ENCODE measurements around the gene UBE3A.

The UBE3A gene

DNA sequence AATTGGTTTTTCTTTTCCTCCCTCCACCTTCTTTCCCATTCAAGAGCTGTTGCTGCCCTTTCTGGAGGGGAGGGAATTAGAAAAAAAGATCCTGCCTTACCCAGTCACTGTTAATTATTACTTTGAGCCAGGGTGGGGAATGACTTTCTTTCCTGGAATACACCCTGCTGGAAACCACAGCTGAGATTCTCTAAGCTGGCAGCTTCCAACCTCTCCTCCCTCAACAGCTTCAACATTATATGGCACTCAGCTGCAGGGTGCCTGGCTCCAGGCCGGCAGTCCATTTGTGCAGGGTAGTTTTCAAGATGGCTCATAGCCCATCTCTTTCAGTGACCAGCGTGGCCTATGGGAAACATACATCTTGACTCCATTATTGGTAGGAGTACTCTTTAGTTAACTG, 105.8 kb downstream of the UBE3A start:
- in situ Hi-C loops (cut with MboI; ENCODE audit: low pct_unique_long_range_greater_than_20kb, low sequenced_read_pairs, unreplicated experiment): no loop called here
- no peak for DNase-seq (ENCODE audit: low spot score)
- TF ChIP-seq, protein P1, sequence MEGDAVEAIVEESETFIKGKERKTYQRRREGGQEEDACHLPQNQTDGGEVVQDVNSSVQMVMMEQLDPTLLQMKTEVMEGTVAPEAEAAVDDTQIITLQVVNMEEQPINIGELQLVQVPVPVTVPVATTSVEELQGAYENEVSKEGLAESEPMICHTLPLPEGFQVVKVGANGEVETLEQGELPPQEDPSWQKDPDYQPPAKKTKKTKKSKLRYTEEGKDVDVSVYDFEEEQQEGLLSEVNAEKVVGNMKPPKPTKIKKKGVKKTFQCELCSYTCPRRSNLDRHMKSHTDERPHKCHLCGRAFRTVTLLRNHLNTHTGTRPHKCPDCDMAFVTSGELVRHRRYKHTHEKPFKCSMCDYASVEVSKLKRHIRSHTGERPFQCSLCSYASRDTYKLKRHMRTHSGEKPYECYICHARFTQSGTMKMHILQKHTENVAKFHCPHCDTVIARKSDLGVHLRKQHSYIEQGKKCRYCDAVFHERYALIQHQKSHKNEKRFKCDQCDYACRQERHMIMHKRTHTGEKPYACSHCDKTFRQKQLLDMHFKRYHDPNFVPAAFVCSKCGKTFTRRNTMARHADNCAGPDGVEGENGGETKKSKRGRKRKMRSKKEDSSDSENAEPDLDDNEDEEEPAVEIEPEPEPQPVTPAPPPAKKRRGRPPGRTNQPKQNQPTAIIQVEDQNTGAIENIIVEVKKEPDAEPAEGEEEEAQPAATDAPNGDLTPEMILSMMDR (IDR thresholded peaks at IDR 0.05; ENCODE audit: extremely low read depth, insufficient read depth, missing control alignments): no peak

DNA sequence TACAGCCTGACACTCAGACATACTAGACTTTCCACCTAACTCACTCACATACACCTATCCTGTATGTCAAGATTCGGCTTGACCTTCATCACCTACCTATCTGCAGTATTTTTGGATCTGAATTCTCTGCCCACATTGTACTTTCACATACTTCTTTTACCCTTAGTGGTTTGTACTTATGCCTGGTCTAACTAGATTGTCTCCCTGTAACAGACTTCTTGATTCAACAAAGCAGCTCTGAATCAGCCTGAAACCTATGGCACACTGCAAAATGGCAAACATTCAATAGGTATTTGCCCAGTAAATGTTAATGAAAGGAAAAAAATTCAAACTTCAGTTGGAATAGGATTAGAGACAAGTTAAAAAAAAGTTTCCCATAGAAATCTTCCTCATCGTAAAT, 106.5 kb downstream of the UBE3A start:
- DNase-seq (ENCODE audit: low spot score): no peak
- TF ChIP-seq, protein P1 (IDR thresholded peaks at IDR 0.05; ENCODE audit: extremely low read depth, insufficient read depth, missing control alignments): no peak
- in situ Hi-C loops (cut with MboI; ENCODE audit: low pct_unique_long_range_greater_than_20kb, low sequenced_read_pairs, unreplicated experiment): no loop called here

DNA sequence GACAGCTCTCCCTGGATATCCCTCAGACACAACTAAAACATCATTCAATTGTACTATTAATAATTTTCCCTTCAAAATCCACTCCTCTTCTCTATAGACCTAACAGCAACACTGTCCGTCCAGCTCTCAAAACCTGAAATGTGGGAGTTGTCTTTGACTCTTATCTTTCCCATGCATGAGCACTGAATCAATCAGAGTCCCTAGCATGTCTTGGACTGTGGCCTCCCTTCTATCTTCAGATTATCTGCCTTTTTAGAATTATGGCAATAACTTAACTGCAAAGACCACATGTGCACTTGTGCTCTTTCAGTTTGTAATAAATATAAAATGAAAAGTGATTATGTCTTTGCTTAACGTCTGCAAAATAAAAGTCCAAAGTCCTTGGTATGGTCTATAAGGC, 107.0 kb downstream of the UBE3A start:
- TF ChIP-seq, protein P1 (IDR thresholded peaks at IDR 0.05; ENCODE audit: extremely low read depth, insufficient read depth, missing control alignments): no peak
- DNase-seq (ENCODE audit: low spot score): no peak
- in situ Hi-C loops (cut with MboI; ENCODE audit: low pct_unique_long_range_greater_than_20kb, low sequenced_read_pairs, unreplicated experiment): no loop called here

DNA sequence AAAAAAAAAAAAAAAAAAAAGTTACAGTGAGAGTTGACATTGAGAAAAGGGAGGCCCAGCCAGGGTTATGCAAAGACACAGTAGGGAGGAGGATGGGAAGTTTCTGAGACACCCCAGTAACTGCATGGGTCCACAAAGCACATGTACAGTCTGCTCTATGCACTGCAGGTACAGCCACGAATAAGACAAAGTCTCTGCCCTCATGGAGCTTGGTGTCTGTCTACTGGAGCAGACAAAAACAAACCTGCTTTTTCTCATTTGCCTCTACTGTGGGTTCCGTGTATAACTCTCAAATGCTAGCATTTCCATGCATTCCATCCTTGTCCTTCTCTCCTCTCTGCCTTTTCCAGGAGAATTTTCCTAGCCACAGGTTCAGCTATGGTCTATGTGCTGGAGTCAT, 107.4 kb downstream of the UBE3A start:
- TF ChIP-seq, protein P1 (IDR thresholded peaks at IDR 0.05; ENCODE audit: extremely low read depth, insufficient read depth, missing control alignments): no peak
- no peak for DNase-seq (ENCODE audit: low spot score)
- in situ Hi-C loops (cut with MboI; ENCODE audit: low pct_unique_long_range_greater_than_20kb, low sequenced_read_pairs, unreplicated experiment): no loop called here

DNA sequence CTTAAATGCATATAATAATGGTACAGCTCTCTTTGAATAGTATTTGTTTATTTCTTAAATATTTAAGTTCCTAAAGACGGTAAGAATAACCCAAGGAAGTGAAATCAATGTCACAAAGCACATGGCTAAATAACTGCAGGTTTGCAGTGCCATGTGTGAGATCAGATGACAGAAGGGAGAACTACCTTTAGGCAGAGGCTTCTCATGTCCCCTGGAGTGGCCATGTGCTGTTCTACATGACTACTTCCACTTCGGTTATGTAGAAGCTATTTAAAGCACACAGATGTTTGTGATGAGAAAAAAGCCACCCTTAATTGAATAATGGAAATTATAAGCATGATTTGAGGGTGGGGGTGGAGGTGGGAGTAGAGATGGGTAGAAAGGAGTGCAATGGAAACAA, 109.1 kb downstream of the UBE3A start:
- DNase-seq (ENCODE audit: low spot score): no peak
- in situ Hi-C loops (cut with MboI; ENCODE audit: low pct_unique_long_range_greater_than_20kb, low sequenced_read_pairs, unreplicated experiment): no loop called here
- TF ChIP-seq, protein P1 (IDR thresholded peaks at IDR 0.05; ENCODE audit: extremely low read depth, insufficient read depth, missing control alignments): no peak

DNA sequence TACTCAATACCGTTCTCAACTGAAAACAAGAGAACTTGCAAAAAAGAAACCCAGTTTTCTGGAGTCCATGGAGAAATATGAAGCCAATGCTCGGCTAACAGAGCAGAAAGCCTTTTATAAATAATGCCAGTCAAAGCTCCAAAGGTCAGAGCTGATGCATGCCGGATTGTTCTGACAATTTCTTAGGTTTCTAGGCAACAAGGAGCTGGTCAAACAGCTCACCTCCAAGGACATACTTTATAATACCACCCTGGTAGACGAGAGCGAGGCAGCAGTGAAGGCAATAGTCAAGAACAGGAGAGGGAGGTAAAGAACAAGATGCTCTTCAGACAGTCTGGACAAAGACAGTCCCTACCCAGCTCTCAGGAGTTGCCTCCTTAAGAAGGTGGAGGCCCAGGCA, 111.1 kb downstream of the UBE3A start:
- in situ Hi-C loops (cut with MboI; ENCODE audit: low pct_unique_long_range_greater_than_20kb, low sequenced_read_pairs, unreplicated experiment): no loop called here
- no peak for DNase-seq (ENCODE audit: low spot score)
- TF ChIP-seq, protein P1 (IDR thresholded peaks at IDR 0.05; ENCODE audit: extremely low read depth, insufficient read depth, missing control alignments): no peak

DNA sequence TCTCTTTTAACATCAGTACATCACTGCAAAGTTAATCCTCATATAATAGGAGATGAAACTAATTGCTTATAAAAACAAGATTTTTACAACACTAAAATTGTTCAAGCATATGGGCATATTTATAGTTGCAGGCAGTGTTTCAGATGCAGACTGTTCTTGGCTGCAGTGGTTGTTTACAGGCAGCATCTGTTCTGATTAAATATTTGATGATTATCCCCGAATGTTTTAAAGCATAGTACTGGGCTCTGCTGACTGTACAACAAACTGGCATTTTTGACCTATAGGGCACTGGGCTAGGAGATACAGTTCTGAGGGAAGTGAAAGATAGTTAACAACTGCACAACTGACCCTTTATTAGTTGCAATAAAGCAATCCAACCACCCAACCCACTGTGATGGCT, 113.6 kb downstream of the UBE3A start:
- in situ Hi-C loops (cut with MboI; ENCODE audit: low pct_unique_long_range_greater_than_20kb, low sequenced_read_pairs, unreplicated experiment): no loop called here
- TF ChIP-seq, protein P1 (IDR thresholded peaks at IDR 0.05; ENCODE audit: extremely low read depth, insufficient read depth, missing control alignments): no peak

More for the DNA sequence above, 113.6 kb downstream of the UBE3A start:
- no peak for DNase-seq (ENCODE audit: low spot score)
